GM12878 (cell line): ENCODE measurements around the gene AGT. TPM values are rescaled to one million over a fixed set of nuclear protein-coding genes. Genes with fewer than 3 reads are reported as not detected.

Experiments used
- ATAC-seq: fragments of 200-7000 bp; cut with Tn5 transposase; 3 replicates; pipeline ENCODE4 v1.9.1; 2020; ENCODE audit warnings: mild to moderate bottlenecking, moderate library complexity
- BruUV-seq: library from RNA; stranded (reverse); fragments of 400-500 nt; replicated peaks from 2 replicates; lab custom pipeline; 2021; lab: Mats Ljungman, UMichigan
- CTCF ChIA-PET: fragments of 300-600 bp; sonication (Branson Sonifier 250); formaldehyde crosslinking; extraction: SDS; loops from one replicate; lab custom pipeline; 2021; ENCODE audit warnings: inconsistent platforms; lab: Yijun Ruan, JAX
- POLR2A ChIA-PET: fragments of 350-600 bp; formaldehyde crosslinking; extraction: SDS; loops from one replicate; lab custom pipeline; 2021; ENCODE audit warnings: inconsistent platforms; lab: Charles Lee
- RAD21 ChIA-PET: fragments of 300-600 bp; sonication (Branson Sonifier 250); formaldehyde crosslinking; loops from one replicate; lab custom pipeline; 2023; ENCODE audit warnings: antibody characterized with exemption; ENCODE audit not compliant: unreplicated experiment; lab: Charles Lee
- SMC1A ChIA-PET: fragments of 300-600 bp; sonication (Branson Sonifier 250); formaldehyde crosslinking; loops from one replicate; lab custom pipeline; 2023; ENCODE audit not compliant: unreplicated experiment, uncharacterized antibody; lab: Charles Lee
- DNase-seq: peaks from one replicate; pipeline ENCODE4 v3.0.0-alpha.2; 2011; ENCODE audit warnings: low read depth, low spot score
- FAIRE-seq: peaks from 3 replicates; lab custom pipeline; 2011; peaks lifted over from hg19 to GRCh38; lab: Jason Lieb, UNC
- H2AFZ ChIP-seq: 2 replicates; pipeline ENCODE4 v1.6.0; 2011; ENCODE audit warnings: low read depth, low read length, control low read depth; ENCODE audit not compliant: control insufficient read depth
- H3K27ac ChIP-seq: 2 replicates; pipeline ENCODE4 v1.5.1; 2011; ENCODE audit warnings: control low read depth; ENCODE audit not compliant: control insufficient read depth, insufficient read depth
- H3K27me3 ChIP-seq, 2 experiments: replicated peaks in 1 of 2; 2 replicates each; pipeline versions ENCODE4 v1.6.0 to v1.6.1; 2011; ENCODE audit warnings: low read length in 1 of 2; ENCODE audit not compliant: control insufficient read depth in 2 of 2, insufficient read depth in 2 of 2
- H3K36me3 ChIP-seq, 2 experiments: 2 replicates each; pipeline ENCODE4 v1.5.1; 2011; ENCODE audit warnings: low read length in 1 of 2; ENCODE audit not compliant: control insufficient read depth in 2 of 2, insufficient read depth in 2 of 2
- H3K4me1 ChIP-seq: 2 replicates; pipeline ENCODE4 v1.6.1; 2011; ENCODE audit warnings: mild to moderate bottlenecking, low read length, moderate library complexity, mixed read lengths; ENCODE audit not compliant: control insufficient read depth, insufficient read depth
- H3K4me2 ChIP-seq: 2 replicates; pipeline ENCODE4 v1.6.0; 2011; ENCODE audit warnings: control low read depth; ENCODE audit not compliant: control insufficient read depth, insufficient read depth
- H3K4me3 ChIP-seq: fragments of 200-600 bp; sonication (generic); 2 replicates; pipeline ENCODE4 v1.5.1; 2016
- H3K79me2 ChIP-seq: 2 replicates; pipeline ENCODE4 v1.6.0; 2011; ENCODE audit warnings: low read length; ENCODE audit not compliant: control insufficient read depth, insufficient read depth
- H3K9ac ChIP-seq: 2 replicates; pipeline ENCODE4 v1.8.0; 2011; ENCODE audit warnings: low read length, control low read depth, mixed read lengths; ENCODE audit not compliant: control insufficient read depth, insufficient read depth
- H3K9me3 ChIP-seq: replicated peaks from 3 replicates; pipeline ENCODE4 v1.5.1; 2011; ENCODE audit warnings: mild to moderate bottlenecking, low read length; ENCODE audit not compliant: control insufficient read depth, insufficient read depth
- H4K20me1 ChIP-seq: 2 replicates; pipeline ENCODE4 v1.6.0; 2011; ENCODE audit not compliant: control insufficient read depth, insufficient read depth
- BHLHE40 ChIP-seq, 2 experiments: fragments of 450-650 bp in 1 of 2; IDR thresholded peaks; 2 replicates each; pipeline ENCODE4 v1.6.1; 2011 to 2017; ENCODE audit warnings: low read depth in 2 of 2, borderline replicate concordance in 1 of 2, improper control_type of control experiment in 1 of 2, low read length in 1 of 2, mild to moderate bottlenecking in 1 of 2
- CEBPB ChIP-seq, 2 experiments: fragments of 150-350 bp in 1 of 2; IDR thresholded peaks; 2 replicates each; pipeline ENCODE4 v1.6.1; 2012 to 2014; ENCODE audit warnings: low read depth in 2 of 2, low read length in 2 of 2, borderline replicate concordance in 1 of 2, inconsistent platforms in 1 of 2
- CTCF ChIP-seq, 3 experiments: IDR thresholded peaks in 2 of 3; conservative IDR thresholded peaks in 1 of 3; 2 replicates each; pipeline ENCODE4 v1.5.1; 2011; ENCODE audit warnings: low read depth in 3 of 3, low read length in 3 of 3, mild to moderate bottlenecking in 3 of 3, control low read depth in 2 of 3, moderate library complexity in 2 of 3, inconsistent platforms in 1 of 3, mixed read lengths in 1 of 3; ENCODE audit not compliant: control insufficient read depth in 2 of 3, insufficient read depth in 1 of 3; ENCODE audit errors: extremely low read depth in 1 of 3
- IKZF1 ChIP-seq: fragments of 450-650 bp; conservative IDR thresholded peaks from 2 replicates; pipeline ENCODE4 v1.6.1; 2017; ENCODE audit warnings: antibody characterized with exemption, mild to moderate bottlenecking
- KAT2A ChIP-seq: conservative IDR thresholded peaks from 2 replicates; pipeline ENCODE4 v1.6.1; 2011; ENCODE audit warnings: low read depth, low read length; ENCODE audit not compliant: control insufficient read depth
- NR2F1 ChIP-seq: fragments of 450-650 bp; conservative IDR thresholded peaks from 2 replicates; pipeline ENCODE4 v1.6.1; 2017; ENCODE audit warnings: mild to moderate bottlenecking
- NRF1 ChIP-seq: conservative IDR thresholded peaks from 2 replicates; pipeline ENCODE4 v1.6.1; 2011; ENCODE audit warnings: mild to moderate bottlenecking, low read depth, low read length, improper control_type of control experiment
- PML ChIP-seq: IDR thresholded peaks from 2 replicates; pipeline ENCODE4 v1.6.1; 2012; ENCODE audit warnings: low read length, inconsistent platforms
- PRDM15 ChIP-seq: fragments of 450-650 bp; formaldehyde crosslinking; IDR thresholded peaks from 2 replicates; pipeline ENCODE4 v1.4.0; 2020; ENCODE audit warnings: mild to moderate bottlenecking, moderate library complexity
- SIX5 ChIP-seq: IDR thresholded peaks from 2 replicates; pipeline ENCODE4 v1.6.1; 2011; ENCODE audit warnings: mild to moderate bottlenecking, low read depth, low read length, moderate library complexity; ENCODE audit not compliant: severe bottlenecking
- TAF1 ChIP-seq: IDR thresholded peaks from 2 replicates; pipeline ENCODE4 v1.6.1; 2011; ENCODE audit warnings: mild to moderate bottlenecking, low read depth, low read length, borderline replicate concordance
- TARDBP ChIP-seq: IDR thresholded peaks from 2 replicates; pipeline ENCODE4 v1.6.1; 2016; ENCODE audit warnings: borderline replicate concordance
- WGBS: methylation state at CpG from one replicate; pipeline ENCODE4 v1.1.6; 2016; ENCODE audit warnings: low lambda C conversion rate; ENCODE audit not compliant: insufficient replicate concordance, insufficient coverage; ENCODE audit errors: missing lambda C conversion rate; 5-methylcytosine and 5-hydroxymethylcytosine counted together
- in situ Hi-C: fragments of 300-500 bp; cut with MboI; formaldehyde crosslinking; loops from 9 replicates; pipeline ENCODE4 v1.14.3; 2018; ENCODE audit warnings: mixed read lengths
- intact Hi-C: fragments of 100-400 bp; cut with micrococcal nuclease; formaldehyde crosslinking; loops from one replicate; pipeline ENCODE4 v1.14.2; 2022; ENCODE audit not compliant: unreplicated experiment
- polyA plus RNA-seq, 11 experiments: library from polyadenylated mRNA; depleted of rRNA in 4 of 11; unstranded in 6 of 11; stranded (reverse) in 5 of 11; fragments of >200 nt; fragmentation: Nextera tagmentation in 4 of 11; fragmentation: Illumina TruSeq in 1 of 11; extraction: Ambion mirVana in 4 of 11; extraction: Trizol in 1 of 11; gene quantifications; 1 replicate in 1 of 11; 2 replicates in 10 of 11; pipeline versions ENCODE4 v1.2.1 to v1.2.3, GENCODE V29; 2011 to 2016; ENCODE audit warnings: inconsistent platforms in 2 of 11, missing spikeins in 2 of 11, low read depth in 1 of 11
- total RNA-seq, 4 experiments: library from RNA; depleted of rRNA in 3 of 4; stranded (reverse); fragments of >200 nt in 3 of 4; fragmentation: Illumina TruSeq in 1 of 4; extraction: Trizol in 1 of 4; gene quantifications; 2 replicates each; pipeline versions ENCODE4 v1.2.1 to v1.2.3, GENCODE V29; 2013 to 2021

The AGT gene
- total and polyA plus RNA-seq, 10 of the 15 experiments (the other 5 are each of a cell fraction or from before 2014, with no cell fraction given): 0.69 TPM; not detected in 9

GRCh38 chr1:230753586-230754251, 39.8 kb upstream of the AGT start (continued):
- TF ChIP-seq CTCF (IDR thresholded peaks at IDR 0.05 in 2 of 3, conservative IDR thresholded peaks at IDR 0.05 in 1 of 3; ENCODE audit: control insufficient read depth in 2 of 3, extremely low read depth in 1 of 3, insufficient read depth in 1 of 3, low read depth in 3 of 3, low read length in 3 of 3) (no peak), IKZF1 (no peak), NRF1 (no peak), KAT2A (no peak), BHLHE40 (IDR thresholded peaks at IDR 0.05; ENCODE audit: borderline replicate concordance in 1 of 2, low read depth in 2 of 2, low read length in 1 of 2) (no peak), TAF1 (no peak), NR2F1 (no peak), PML (no peak)

GRCh38 chr1:230753191-230753585, 39.3 kb upstream of the AGT start:
- H3K79me2 ChIP-seq: no peaks in the 10 kb centered on the region
- in situ Hi-C loops (no loop called here), intact Hi-C loops (no loop called here)
- no peak overlapping the region for H3K27ac ChIP-seq
- TF ChIP-seq CEBPB (IDR thresholded peaks at IDR 0.05; ENCODE audit: borderline replicate concordance in 1 of 2, low read depth in 2 of 2, low read length in 2 of 2) (no peak), SIX5 (no peak), TARDBP (no peak), PRDM15 (CRISPR knock-in tag) (no peak)
- H3K9ac ChIP-seq: no peak overlapping the region
- no peak for DNase-seq
- SMC1A ChIA-PET: no interaction called here
- H3K4me3 ChIP-seq: no peak overlapping the region
- H2AFZ ChIP-seq: no peak overlapping the region
- BruUV-seq: no TSS peak
- 54% methylated on average over 5 of the region's 5 CpGs for WGBS
- no peaks in the 10 kb centered on the region for H3K4me1 ChIP-seq
- no peaks in the 10 kb centered on the region for H3K36me3 ChIP-seq
- no peak overlapping the region for H3K4me2 ChIP-seq
- FAIRE-seq: no peak
- CTCF ChIA-PET: no interaction called here
- no peaks in the 10 kb centered on the region for H4K20me1 ChIP-seq
- no peaks in the 10 kb centered on the region for H3K9me3 ChIP-seq
- no peak for ATAC-seq
- POLR2A ChIA-PET: no interaction called here
- no peaks in the 10 kb centered on the region; a peak in 2 of 4 replicates for H3K27me3 ChIP-seq
- RAD21 ChIA-PET: no interaction called here
